IMR-90 (cell line): ENCODE results near the gene CLTRN. TPM values are rescaled to one million over a fixed set of nuclear protein-coding genes. Genes with fewer than 3 reads are reported as not detected.

Experiments used
- ATAC-seq: fragments of 200-7000 bp; cut with Tn5 transposase; 2 replicates; pipeline ENCODE4 v1.9.1; 2020; ENCODE audit warnings: low read depth, mild to moderate bottlenecking, moderate library complexity
- BruUV-seq: library from RNA; stranded (reverse); fragments of 400-500 nt; replicated peaks from 2 replicates; lab custom pipeline; 2021; lab: Mats Ljungman, UMichigan
- CTCF ChIA-PET: fragments of 300-600 bp; formaldehyde crosslinking; extraction: SDS; loops from one replicate; lab custom pipeline; 2021; ENCODE audit warnings: antibody characterized with exemption; lab: Yijun Ruan, JAX
- POLR2A ChIA-PET: fragments of 300-600 bp; sonication (Branson Sonifier 250); formaldehyde crosslinking; loops from one replicate; lab custom pipeline; 2022; ENCODE audit warnings: antibody characterized with exemption; ENCODE audit not compliant: unreplicated experiment; lab: Charles Lee
- DNase-seq: peaks from one replicate; pipeline ENCODE4 v3.0.0; 2013
- H2AFZ ChIP-seq: replicated peaks from 2 replicates; pipeline ENCODE3; 2013; ENCODE audit warnings: low read length, mild to moderate bottlenecking; ENCODE audit not compliant: poor library complexity
- H2AK5ac ChIP-seq: 2 replicates; pipeline ENCODE4 v1.6.1; 2013; ENCODE audit warnings: low read depth, low read length, inconsistent platforms
- H2AK9ac ChIP-seq: replicated peaks from 2 replicates; pipeline ENCODE3; 2013; ENCODE audit warnings: mild to moderate bottlenecking, low read depth, low read length, moderate library complexity; ENCODE audit not compliant: poor library complexity
- H2BK120ac ChIP-seq: 2 replicates; pipeline ENCODE4 v1.6.1; 2013; ENCODE audit warnings: low read depth, low read length, inconsistent platforms
- H2BK15ac ChIP-seq: 3 replicates; pipeline ENCODE4 v1.6.1; 2013; ENCODE audit warnings: low read depth, low read length, inconsistent platforms
- H2BK20ac ChIP-seq: 2 replicates; pipeline ENCODE4 v1.6.1; 2013; ENCODE audit warnings: low read depth, mild to moderate bottlenecking, inconsistent platforms, low read length, moderate library complexity
- H2BK5ac ChIP-seq: 2 replicates; pipeline ENCODE4 v1.6.1; 2013; ENCODE audit warnings: mild to moderate bottlenecking, low read depth, low read length, inconsistent platforms; ENCODE audit not compliant: poor library complexity, severe bottlenecking
- H3K14ac ChIP-seq: replicated peaks from 2 replicates; pipeline ENCODE4 v1.6.1; 2013; ENCODE audit warnings: low read depth, low read length, inconsistent platforms
- H3K18ac ChIP-seq: 2 replicates; pipeline ENCODE4 v1.6.1; 2013; ENCODE audit warnings: low read depth, low read length, control low read depth
- H3K23ac ChIP-seq: 2 replicates; pipeline ENCODE4 v1.6.1; 2013; ENCODE audit warnings: low read depth, low read length, inconsistent platforms
- H3K27ac ChIP-seq: 2 replicates; pipeline ENCODE4 v1.5.1; 2013; ENCODE audit warnings: mild to moderate bottlenecking, control low read depth, low read length; ENCODE audit not compliant: insufficient read depth
- H3K27me3 ChIP-seq: 2 replicates; pipeline ENCODE4 v1.6.1; 2013; ENCODE audit warnings: low read length; ENCODE audit not compliant: control insufficient read depth, insufficient read depth
- H3K36me3 ChIP-seq: 2 replicates; pipeline ENCODE4 v1.6.1; 2013; ENCODE audit warnings: low read length, mixed read lengths; ENCODE audit not compliant: control insufficient read depth, insufficient read depth
- H3K4ac ChIP-seq: 2 replicates; pipeline ENCODE4 v1.6.1; 2013; ENCODE audit warnings: low read depth, low read length, inconsistent platforms
- H3K4me1 ChIP-seq: 2 replicates; pipeline ENCODE4 v1.6.1; 2013; ENCODE audit warnings: low read length, mixed read lengths; ENCODE audit not compliant: control insufficient read depth, insufficient read depth
- H3K4me2 ChIP-seq: 2 replicates; pipeline ENCODE4 v1.6.1; 2013; ENCODE audit warnings: low read depth, mild to moderate bottlenecking, control low read depth, low read length, moderate library complexity
- H3K4me3 ChIP-seq: 2 replicates; pipeline ENCODE4 v1.5.1; 2013; ENCODE audit warnings: low read depth, mild to moderate bottlenecking, control low read depth, low read length, moderate library complexity; ENCODE audit not compliant: insufficient read depth
- H3K56ac ChIP-seq: 2 replicates; pipeline ENCODE4 v1.6.1; 2013; ENCODE audit warnings: low read length, inconsistent platforms; ENCODE audit not compliant: insufficient read depth; ENCODE audit errors: extremely low read depth
- H3K79me1 ChIP-seq, 2 experiments: 2 replicates each; pipeline ENCODE4 v1.6.1; 2013; ENCODE audit warnings: low read length in 2 of 2, inconsistent platforms in 1 of 2, low read depth in 1 of 2
- H3K9ac ChIP-seq: 2 replicates; pipeline ENCODE4 v1.6.1; 2013; ENCODE audit warnings: low read depth, low read length, control low read depth
- H3K9me1 ChIP-seq: 2 replicates; pipeline ENCODE4 v1.6.1; 2013; ENCODE audit warnings: low read length, inconsistent platforms; ENCODE audit not compliant: insufficient read depth
- H3K9me3 ChIP-seq: 2 replicates; pipeline ENCODE4 v1.6.1; 2013; ENCODE audit warnings: low read length; ENCODE audit not compliant: control insufficient read depth, insufficient read depth
- H4K20me1 ChIP-seq: 2 replicates; pipeline ENCODE4 v1.6.1; 2013; ENCODE audit warnings: low read length, inconsistent platforms; ENCODE audit not compliant: insufficient read depth
- H4K5ac ChIP-seq: 2 replicates; pipeline ENCODE4 v1.6.1; 2013; ENCODE audit warnings: mild to moderate bottlenecking, low read depth, low read length, control low read depth
- H4K8ac ChIP-seq, 2 experiments: 2 replicates each; pipeline ENCODE4 v1.6.1; 2013; ENCODE audit warnings: low read depth in 2 of 2, low read length in 2 of 2, control low read depth in 1 of 2, inconsistent platforms in 1 of 2
- H4K91ac ChIP-seq: 2 replicates; pipeline ENCODE4 v1.6.1; 2013; ENCODE audit warnings: low read depth, low read length, inconsistent platforms; ENCODE audit not compliant: insufficient read depth
- BHLHE40 ChIP-seq: fragments of 150-350 bp; IDR thresholded peaks from 2 replicates; pipeline ENCODE4 v1.6.1; 2016; ENCODE audit warnings: mild to moderate bottlenecking, low read depth, low read length
- CEBPB ChIP-seq: IDR thresholded peaks from 2 replicates; pipeline ENCODE4 v1.6.1; 2012; ENCODE audit warnings: low read depth, low read length, improper control_type of control experiment
- CHD1 ChIP-seq: IDR thresholded peaks from 2 replicates; pipeline ENCODE4 v1.6.1; 2012; ENCODE audit warnings: low read depth, low read length, improper control_type of control experiment
- FOS ChIP-seq: fragments of 150-350 bp; IDR thresholded peaks from 2 replicates; pipeline ENCODE4 v1.6.1; 2016; ENCODE audit warnings: low read depth, low read length
- MAFK ChIP-seq: IDR thresholded peaks from 2 replicates; pipeline ENCODE4 v1.6.1; 2012; ENCODE audit warnings: low read depth, low read length, improper control_type of control experiment
- MAZ ChIP-seq: IDR thresholded peaks from 2 replicates; pipeline ENCODE4 v1.6.1; 2012; ENCODE audit warnings: low read depth, mild to moderate bottlenecking, low read length, improper control_type of control experiment, moderate library complexity, borderline replicate concordance
- MXI1 ChIP-seq: IDR thresholded peaks from 2 replicates; pipeline ENCODE4 v1.6.1; 2012; ENCODE audit warnings: low read depth, mild to moderate bottlenecking, low read length, moderate library complexity, borderline replicate concordance
- NFE2L2 ChIP-seq: fragments of 150-350 bp; IDR thresholded peaks from 2 replicates; pipeline ENCODE4 v1.6.1; 2016; ENCODE audit warnings: low read depth, mild to moderate bottlenecking, low read length
- POLR2A ChIP-seq: IDR thresholded peaks from 2 replicates; pipeline ENCODE4 v1.6.1; 2012; ENCODE audit warnings: mild to moderate bottlenecking, low read depth, low read length
- RAD21 ChIP-seq: IDR thresholded peaks from 2 replicates; pipeline ENCODE4 v1.6.1; 2012; ENCODE audit warnings: low read length, improper control_type of control experiment
- RCOR1 ChIP-seq: IDR thresholded peaks from 2 replicates; pipeline ENCODE4 v1.6.1; 2012; ENCODE audit warnings: mild to moderate bottlenecking, low read length, improper control_type of control experiment; ENCODE audit not compliant: insufficient replicate concordance
- RFX5 ChIP-seq: IDR thresholded peaks from 2 replicates; pipeline ENCODE4 v1.8.0; 2012; ENCODE audit warnings: low read depth, mild to moderate bottlenecking, low read length, moderate library complexity
- SMC3 ChIP-seq: fragments of 150-350 bp; IDR thresholded peaks from 2 replicates; pipeline ENCODE4 v1.6.1; 2016; ENCODE audit warnings: low read depth, mild to moderate bottlenecking, antibody characterized with exemption, low read length, moderate library complexity
- WGBS, 2 experiments: methylation state at CpG; one replicate each; pipeline versions ENCODE4 v1.1.5 to v1.1.7; 2013; ENCODE audit warnings: missing lambda C conversion rate in 2 of 2; ENCODE audit not compliant: insufficient read length in 1 of 2; ENCODE audit errors: extremely low coverage in 2 of 2; 5-methylcytosine and 5-hydroxymethylcytosine counted together
- dilution Hi-C: fragments of 300-500 bp; cut with HindIII; formaldehyde crosslinking; loops from one replicate; pipeline ENCODE4 v1.14.3; 2018; ENCODE audit warnings: low sequenced_read_pairs; ENCODE audit not compliant: unreplicated experiment
- in situ Hi-C: fragments of 300-500 bp; cut with MboI; formaldehyde crosslinking; loops from 3 replicates; pipeline ENCODE4 v1.14.3; 2019; ENCODE audit warnings: low sequenced_read_pairs, inconsistent platforms, mixed read lengths
- intact Hi-C: fragments of 100-400 bp; cut with micrococcal nuclease; formaldehyde crosslinking; loops from 2 replicates; pipeline ENCODE4 v1.10.0; 2022
- polyA plus RNA-seq, 3 experiments: library from polyadenylated mRNA; depleted of rRNA; stranded (reverse); fragments of >200 nt; gene quantifications; 2 replicates each; pipeline ENCODE4 v1.2.3, GENCODE V29; 2012; ENCODE audit warnings: low replicate concordance in 1 of 3
- total RNA-seq: library from RNA; depleted of rRNA; stranded (reverse); fragments of >200 nt; gene quantifications from 2 replicates; pipeline ENCODE4 v1.2.3, GENCODE V29; 2012
- TF ChIP-seq, protein P1 (sequence below): conservative IDR thresholded peaks from 2 replicates; pipeline ENCODE4 v1.5.1; 2012; ENCODE audit warnings: mild to moderate bottlenecking, low read depth, low read length, improper control_type of control experiment
- TF ChIP-seq, protein P2 (sequence below): fragments of 150-350 bp; IDR thresholded peaks from 2 replicates; pipeline ENCODE4 v1.6.1; 2016; ENCODE audit warnings: low read depth, mild to moderate bottlenecking, low read length, moderate library complexity, borderline replicate concordance
- TF ChIP-seq, protein P3 (sequence below): fragments of 150-350 bp; IDR thresholded peaks from 2 replicates; pipeline ENCODE4 v1.6.1; 2017; ENCODE audit warnings: mild to moderate bottlenecking, antibody characterized with exemption, low read length, low read depth

The CLTRN gene
- total and polyA plus RNA-seq, 2 of the 4 experiments (the other 2 are of a cell fraction) = under 0.01 to 0.17 TPM

DNA sequence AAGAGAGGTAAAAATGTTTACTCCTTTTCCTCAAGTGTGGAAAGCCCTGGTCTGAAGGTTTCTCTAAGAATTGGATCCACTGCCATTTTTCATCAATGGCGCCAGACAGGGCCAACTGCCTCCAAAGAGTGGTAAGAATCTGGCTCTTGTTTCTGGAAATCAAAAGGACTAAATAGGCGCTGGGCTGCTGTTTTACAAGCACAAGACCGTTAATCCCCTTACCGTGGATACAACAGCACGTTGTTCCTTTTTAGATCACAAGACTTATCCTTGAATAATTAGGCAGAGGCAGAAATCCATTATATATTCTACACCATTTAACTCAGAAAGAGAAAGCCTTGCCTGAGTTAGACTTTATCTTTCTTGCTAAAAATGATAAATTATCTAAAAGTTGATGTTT lies 10.6 kb downstream of the CLTRN start:
- TF ChIP-seq, protein P1, sequence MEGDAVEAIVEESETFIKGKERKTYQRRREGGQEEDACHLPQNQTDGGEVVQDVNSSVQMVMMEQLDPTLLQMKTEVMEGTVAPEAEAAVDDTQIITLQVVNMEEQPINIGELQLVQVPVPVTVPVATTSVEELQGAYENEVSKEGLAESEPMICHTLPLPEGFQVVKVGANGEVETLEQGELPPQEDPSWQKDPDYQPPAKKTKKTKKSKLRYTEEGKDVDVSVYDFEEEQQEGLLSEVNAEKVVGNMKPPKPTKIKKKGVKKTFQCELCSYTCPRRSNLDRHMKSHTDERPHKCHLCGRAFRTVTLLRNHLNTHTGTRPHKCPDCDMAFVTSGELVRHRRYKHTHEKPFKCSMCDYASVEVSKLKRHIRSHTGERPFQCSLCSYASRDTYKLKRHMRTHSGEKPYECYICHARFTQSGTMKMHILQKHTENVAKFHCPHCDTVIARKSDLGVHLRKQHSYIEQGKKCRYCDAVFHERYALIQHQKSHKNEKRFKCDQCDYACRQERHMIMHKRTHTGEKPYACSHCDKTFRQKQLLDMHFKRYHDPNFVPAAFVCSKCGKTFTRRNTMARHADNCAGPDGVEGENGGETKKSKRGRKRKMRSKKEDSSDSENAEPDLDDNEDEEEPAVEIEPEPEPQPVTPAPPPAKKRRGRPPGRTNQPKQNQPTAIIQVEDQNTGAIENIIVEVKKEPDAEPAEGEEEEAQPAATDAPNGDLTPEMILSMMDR = no peak
- no peak for TF ChIP-seq CEBPB
- no peak for TF ChIP-seq RAD21
- no peak for TF ChIP-seq BHLHE40
- TF ChIP-seq MAZ = no peak
- TF ChIP-seq CHD1 = no peak
- TF ChIP-seq MXI1 = no peak
- TF ChIP-seq NFE2L2 = no peak
- TF ChIP-seq RFX5 = no peak
- TF ChIP-seq POLR2A = no peak
- no peak for TF ChIP-seq SMC3
- TF ChIP-seq RCOR1 = no peak
- TF ChIP-seq, protein P2, sequence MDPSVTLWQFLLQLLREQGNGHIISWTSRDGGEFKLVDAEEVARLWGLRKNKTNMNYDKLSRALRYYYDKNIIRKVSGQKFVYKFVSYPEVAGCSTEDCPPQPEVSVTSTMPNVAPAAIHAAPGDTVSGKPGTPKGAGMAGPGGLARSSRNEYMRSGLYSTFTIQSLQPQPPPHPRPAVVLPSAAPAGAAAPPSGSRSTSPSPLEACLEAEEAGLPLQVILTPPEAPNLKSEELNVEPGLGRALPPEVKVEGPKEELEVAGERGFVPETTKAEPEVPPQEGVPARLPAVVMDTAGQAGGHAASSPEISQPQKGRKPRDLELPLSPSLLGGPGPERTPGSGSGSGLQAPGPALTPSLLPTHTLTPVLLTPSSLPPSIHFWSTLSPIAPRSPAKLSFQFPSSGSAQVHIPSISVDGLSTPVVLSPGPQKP = no peak
- TF ChIP-seq, protein P3, sequence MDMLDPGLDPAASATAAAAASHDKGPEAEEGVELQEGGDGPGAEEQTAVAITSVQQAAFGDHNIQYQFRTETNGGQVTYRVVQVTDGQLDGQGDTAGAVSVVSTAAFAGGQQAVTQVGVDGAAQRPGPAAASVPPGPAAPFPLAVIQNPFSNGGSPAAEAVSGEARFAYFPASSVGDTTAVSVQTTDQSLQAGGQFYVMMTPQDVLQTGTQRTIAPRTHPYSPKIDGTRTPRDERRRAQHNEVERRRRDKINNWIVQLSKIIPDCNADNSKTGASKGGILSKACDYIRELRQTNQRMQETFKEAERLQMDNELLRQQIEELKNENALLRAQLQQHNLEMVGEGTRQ = no peak
- TF ChIP-seq MAFK = no peak
- TF ChIP-seq FOS = no peak
- POLR2A ChIA-PET = no interaction called here

More for the DNA sequence above, 10.6 kb downstream of the CLTRN start:
- Histone ChIP-seq H2BK20ac (no peak overlapping the region), H2AFZ (no peak overlapping the region), H4K20me1 (no peaks in the 10 kb centered on the region), H3K4me2 (no peak overlapping the region), H3K9ac (no peak overlapping the region), H2BK120ac (no peak overlapping the region), H3K23ac (no peak overlapping the region), H3K36me3 (no peaks in the 10 kb centered on the region), H3K4me1 (no peaks in the 10 kb centered on the region), H3K4ac (no peak overlapping the region), H3K9me3 (no peaks in the 10 kb centered on the region), H3K18ac (no peak overlapping the region), H2AK9ac (no peak overlapping the region), H2BK15ac (no peak overlapping the region), H3K9me1 (no peaks in the 10 kb centered on the region), H3K56ac (no peak overlapping the region), H2BK5ac (no peak overlapping the region), H4K8ac (no peak overlapping the region), H3K14ac (no peak overlapping the region), H3K79me1 (no peaks in the 10 kb centered on the region), H3K27ac (no peak overlapping the region), H2AK5ac (no peak overlapping the region), H3K27me3 (peaks cover 16% of the 10 kb centered on the region), H4K5ac (no peak overlapping the region), H4K91ac (no peak overlapping the region), H3K4me3 (no peak overlapping the region)
- intact Hi-C loops (no loop called here), in situ Hi-C loops (no loop called here), dilution Hi-C loops (no loop called here)
- ATAC-seq = no peak
- CTCF ChIA-PET = no interaction called here
- BruUV-seq = no TSS peak
- no peak for DNase-seq
- WGBS, 2 experiments = 86% methylated on average over 2 of the region's 5 CpGs; no CpG with 5 or more reads in 1 of the 2 experiments
